Stomach (tissue), 4 donors: ENCODE measurements around the gene THAP5.
A peak's percentile ranks its signal among the peaks of the same experiment; 100 is the strongest.

ENCODE experiments used
- CTCF ChIP-seq, 7 experiments: fragments of 450-650 bp in 4 of 7; fragments of 200-600 bp in 3 of 7; sonication (generic) in 3 of 7; IDR thresholded peaks; one replicate each; pipeline ENCODE4 v1.5.1; 2016 to 2019; ENCODE audit warnings: antibody characterized with exemption in 7 of 7, control low read depth in 2 of 7, mild to moderate bottlenecking in 1 of 7
- EP300 ChIP-seq: sonication (generic); formaldehyde crosslinking; IDR thresholded peaks from one replicate; pipeline ENCODE4 v1.6.1; 2017; ENCODE audit warnings: antibody characterized with exemption

- TF ChIP-seq EP300, result no peak
- peak in 4 of 7 experiments; percentile 64 to 74 (median 68) for TF ChIP-seq CTCF (IDR thresholded peaks at IDR 0.05)
Measured at GRCh38 chr7:108613147-108613948, 43.8 kb upstream of the THAP5 start.
